GM20000 (cell line): ENCODE results near the gene CEP76.

Source experiments
- DNase-seq: peaks from one replicate; pipeline ENCODE4 v3.0.0; 2012; ENCODE audit warnings: low spot score
- CTCF ChIP-seq: IDR thresholded peaks from 2 replicates; pipeline ENCODE4 v1.5.1; 2012; ENCODE audit warnings: mild to moderate bottlenecking, control low read depth; ENCODE audit errors: extremely low read depth, missing control alignments

Gene CEP76

GRCh38 chr18:12679183-12679786 is 23.2 kb downstream of the CEP76 start:
- TF ChIP-seq CTCF = no peak
- no peak for DNase-seq

- DNase-seq = no peak
- TF ChIP-seq CTCF = no peak
Measured at GRCh38 chr18:12668041-12668440, 34.5 kb downstream of the CEP76 start.

- peak; percentile 69 for TF ChIP-seq CTCF
- peak; percentile 68 for DNase-seq
Measured at GRCh38 chr18:12659904-12660605, 42.5 kb downstream of the CEP76 start.

GRCh38 chr18:12658426-12659138 is 43.9 kb downstream of the CEP76 start:
- no peak for TF ChIP-seq CTCF
- DNase-seq = no peak

- peak; percentile 87 for DNase-seq
- no peak for TF ChIP-seq CTCF
Measured at GRCh38 chr18:12657684-12658425, 44.7 kb downstream of the CEP76 start, which contains the start of gene SPIRE1. SPIRE1 (minus strand) TSS chr18:12658107; CDS start chr18:12657866, 241 bp downstream.

GRCh38 chr18:12656938-12657683 is 45.4 kb downstream of the CEP76 start:
- peak; percentile 73 for DNase-seq
- no peak for TF ChIP-seq CTCF
